Epidermal melanocyte (primary cell): Measurements from ENCODE around the gene SAMMSON.

Experiments
- DNase-seq: peaks from one replicate; pipeline ENCODE4 v3.0.0; 2011; ENCODE audit warnings: low spot score; ENCODE audit not compliant: insufficient read length

Gene SAMMSON

DNA sequence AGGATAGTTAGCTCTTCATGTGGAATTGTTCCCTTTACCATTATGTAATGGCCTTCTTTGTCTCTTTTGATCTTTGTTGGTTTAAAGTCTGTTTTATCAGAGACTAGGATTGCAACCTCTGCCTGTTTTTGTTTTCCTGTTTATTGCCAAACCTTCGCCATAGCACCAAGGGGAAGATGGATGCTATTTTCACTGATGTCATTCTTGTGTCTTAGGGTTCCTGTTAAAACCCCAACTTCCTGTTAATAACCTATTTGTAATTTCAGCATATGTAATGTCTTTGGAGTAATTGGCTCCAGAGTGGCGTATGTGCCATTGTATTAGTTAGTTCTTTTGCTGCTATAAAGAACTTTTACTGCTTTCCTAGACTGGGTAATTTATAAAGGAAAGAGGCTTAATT lies 10.8 kb downstream of the SAMMSON start:
- DNase-seq, result no peak

DNA sequence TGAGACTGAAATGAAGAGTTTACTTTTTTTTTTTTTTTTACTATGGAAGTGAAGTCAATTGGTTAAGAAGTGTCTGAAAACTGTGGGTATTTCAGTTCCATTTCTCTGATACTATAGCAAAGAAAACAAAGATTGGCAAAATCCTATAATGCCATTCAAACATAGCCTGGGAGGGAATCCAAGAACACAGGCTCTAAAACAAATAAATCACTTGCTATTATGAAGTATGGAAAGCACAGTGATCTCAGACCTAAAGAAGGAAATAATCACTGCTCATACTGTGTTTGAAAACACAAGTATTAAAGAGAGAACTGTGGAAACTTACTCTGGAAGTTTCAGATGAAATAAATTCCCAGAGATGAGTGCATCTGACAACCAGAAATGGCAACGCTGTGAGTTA lies 12.0 kb downstream of the SAMMSON start:
- no peak for DNase-seq

DNA sequence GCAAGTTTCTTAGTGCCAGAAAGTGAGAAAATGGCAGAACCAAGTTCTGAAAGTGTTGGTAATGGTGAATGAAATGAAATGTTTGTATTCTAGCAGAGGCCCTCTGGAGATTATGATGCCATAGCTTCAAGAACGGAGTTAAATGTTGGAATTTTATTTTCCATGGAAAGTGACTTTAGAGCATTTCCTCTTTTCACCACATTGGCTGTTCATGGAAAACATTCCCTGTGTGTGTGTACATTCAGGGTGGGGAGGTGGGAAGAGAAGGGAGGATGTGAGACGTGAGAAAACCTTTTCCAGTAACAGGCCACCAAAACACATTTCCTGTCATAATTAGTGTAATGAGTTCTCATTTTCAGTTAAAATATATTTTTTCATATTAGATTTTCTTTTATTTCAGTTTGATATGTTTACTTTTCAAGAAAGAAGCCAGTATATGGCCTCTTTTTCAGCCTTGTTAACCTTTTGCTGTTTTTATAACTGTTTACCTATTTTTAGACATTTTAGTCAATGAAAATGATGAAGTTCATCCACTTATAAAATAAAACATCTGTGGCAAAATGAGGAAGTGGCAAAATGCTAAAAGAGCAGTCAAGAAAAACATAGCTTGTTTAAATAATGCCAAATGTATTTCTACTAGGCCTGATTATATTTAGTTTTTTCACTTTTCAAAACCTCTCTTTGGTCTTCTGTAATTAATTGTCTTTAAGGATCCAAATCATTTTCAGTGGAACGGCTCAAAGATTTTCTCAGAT lies 21.6 kb downstream of the SAMMSON start:
- DNase-seq, result no peak

DNA sequence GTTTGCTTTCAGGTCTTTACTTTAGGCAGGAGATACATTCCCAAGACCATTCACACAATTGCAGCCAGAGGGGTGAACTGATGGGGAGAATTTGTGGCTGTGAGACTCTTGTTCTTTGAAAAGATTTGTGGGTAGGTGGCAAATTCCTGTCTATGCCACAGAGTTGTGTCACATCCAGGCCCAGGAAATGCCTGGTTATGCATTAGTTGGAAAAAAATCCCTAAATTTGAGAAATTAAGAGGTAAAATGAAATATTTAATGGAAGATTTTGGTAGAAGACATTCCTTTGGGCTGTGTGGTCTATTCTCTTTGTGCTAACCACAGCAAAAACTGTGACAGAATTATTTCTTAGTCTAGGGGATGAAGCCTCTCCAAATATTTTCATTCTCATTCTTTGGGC lies 28.8 kb downstream of the SAMMSON start:
- DNase-seq, result no peak

DNA sequence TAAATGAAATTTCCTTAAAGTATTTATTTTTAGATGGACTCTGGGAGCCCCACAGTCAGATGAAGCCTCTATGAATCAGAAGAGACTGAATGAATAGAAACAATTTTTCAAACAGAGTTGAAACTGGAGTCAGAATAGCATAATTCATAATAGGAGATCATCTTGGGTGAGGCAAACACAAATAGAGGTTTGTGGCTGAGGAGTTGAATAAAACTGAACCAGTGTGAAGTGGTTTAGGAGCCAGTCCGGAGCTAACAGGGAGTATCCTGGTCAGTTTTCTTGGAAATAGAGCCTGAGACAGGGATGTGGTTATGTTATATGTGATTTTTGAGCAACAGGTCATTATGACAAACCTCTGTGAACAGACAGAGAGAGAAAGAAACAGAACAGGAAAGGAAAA lies 39.2 kb downstream of the SAMMSON start:
- no peak for DNase-seq

DNA sequence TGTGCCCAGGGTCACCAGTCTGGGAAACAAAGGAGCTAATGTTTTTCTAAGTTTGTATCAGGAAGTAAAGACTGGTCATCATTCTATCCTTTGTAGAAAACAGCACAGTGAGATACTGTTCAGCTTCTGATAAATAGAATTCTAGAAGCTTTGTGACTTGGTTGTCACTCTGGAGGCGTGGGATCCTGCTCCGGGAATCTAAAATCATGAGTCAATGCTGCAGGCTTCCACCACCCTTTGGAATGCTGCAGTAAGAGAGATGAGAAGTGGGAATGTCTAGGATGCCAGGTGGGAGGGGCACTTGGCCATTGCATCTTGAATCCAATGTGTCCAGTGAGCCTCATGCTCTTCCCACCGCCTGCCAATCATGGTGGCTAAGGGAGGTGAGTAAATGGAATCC lies 40.9 kb downstream of the SAMMSON start:
- DNase-seq, result no peak

DNA sequence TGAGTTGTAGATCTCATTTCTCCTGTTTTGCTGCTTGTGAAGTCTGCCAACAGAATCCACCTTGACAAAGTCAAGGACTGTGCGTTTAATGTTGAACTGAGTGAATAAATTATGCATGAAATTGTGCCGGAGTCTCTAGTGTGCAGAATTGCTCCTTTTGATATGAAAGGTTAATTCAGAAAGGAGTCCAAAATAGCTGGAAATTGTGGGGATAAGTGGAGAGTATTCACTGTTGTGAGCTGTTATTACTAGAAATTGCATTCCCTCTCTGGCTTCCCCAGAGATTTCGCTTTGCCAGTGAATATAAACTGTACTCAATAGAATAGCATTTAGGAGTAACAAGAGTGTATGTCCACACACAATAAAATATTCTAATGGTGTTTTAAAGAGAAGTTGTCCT lies 43.1 kb downstream of the SAMMSON start:
- no peak for DNase-seq

DNA sequence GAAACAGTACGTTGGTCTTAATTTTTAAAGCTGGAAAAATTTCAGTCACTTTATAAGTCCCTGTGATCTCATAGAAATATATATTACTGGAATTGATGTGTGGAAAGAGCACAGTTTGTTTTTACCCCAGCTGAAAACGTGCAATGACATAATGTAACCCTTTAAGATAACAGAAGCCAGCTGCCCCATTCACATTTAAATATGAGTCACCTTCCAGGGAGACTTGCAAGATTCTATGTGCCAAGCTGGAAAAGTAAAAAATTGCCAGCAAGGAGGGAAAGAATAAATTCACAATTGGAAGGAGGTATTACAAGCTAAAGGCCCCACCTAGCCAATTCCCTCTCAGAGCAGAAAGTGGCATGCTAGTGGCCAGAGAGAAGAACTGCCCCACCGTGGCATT lies 50.2 kb downstream of the SAMMSON start:
- DNase-seq, result no peak

DNA sequence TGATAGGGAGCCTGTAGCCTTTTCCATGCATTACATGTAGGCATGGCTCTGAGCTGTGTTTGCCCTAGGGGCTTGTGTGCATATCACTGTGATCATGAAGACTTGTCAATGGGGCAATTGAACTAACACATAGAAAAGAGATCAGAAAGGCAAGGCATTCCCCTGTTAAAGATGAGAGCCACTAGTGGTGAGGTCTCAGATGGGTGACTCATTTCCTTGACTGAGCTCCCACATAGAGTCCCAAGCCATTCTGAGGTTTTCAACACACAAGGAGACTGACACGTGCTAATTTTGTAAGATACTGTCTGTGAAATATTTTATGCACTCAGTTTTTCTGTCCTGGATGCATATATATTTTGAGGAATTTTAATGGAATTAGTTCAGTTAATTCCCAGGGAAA lies 53.8 kb downstream of the SAMMSON start:
- no peak for DNase-seq

DNA sequence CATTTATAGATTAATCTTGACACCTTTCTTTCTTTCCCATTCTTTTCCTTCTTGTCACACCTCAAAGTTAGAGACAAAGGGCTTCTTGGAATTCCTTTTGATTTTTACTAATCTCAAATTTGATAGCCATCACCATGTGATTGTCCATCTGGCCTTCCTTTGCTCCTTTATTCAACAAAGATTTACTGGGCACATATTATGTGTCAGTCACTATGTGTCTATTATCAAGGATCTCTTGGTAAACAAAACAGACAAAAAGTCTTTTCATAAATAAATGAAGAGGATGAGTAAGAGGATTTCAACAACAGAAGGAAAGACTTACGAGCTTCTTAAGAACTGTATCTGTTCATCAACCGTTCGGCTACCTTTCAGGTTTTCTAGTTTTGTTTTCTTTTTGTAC lies 56.5 kb downstream of the SAMMSON start:
- DNase-seq, result no peak

DNA sequence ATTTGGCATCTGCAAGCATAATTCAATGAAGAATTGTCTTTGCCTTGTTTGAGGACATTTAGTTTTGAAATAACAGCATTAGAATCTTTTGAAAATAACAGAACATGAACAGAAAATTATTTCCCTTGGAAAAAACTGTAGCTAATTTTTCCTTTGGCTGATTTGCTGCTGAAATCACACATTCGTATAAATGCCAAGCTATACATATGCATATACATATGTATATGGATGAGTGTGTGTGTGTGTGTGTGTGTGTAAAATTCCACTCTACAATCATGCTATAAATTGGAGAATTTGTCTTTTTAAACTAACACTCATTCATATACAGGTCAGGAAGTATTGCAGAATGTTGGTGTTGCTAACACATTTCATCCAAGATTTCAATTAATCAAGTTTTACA lies 57.9 kb downstream of the SAMMSON start:
- no peak for DNase-seq

DNA sequence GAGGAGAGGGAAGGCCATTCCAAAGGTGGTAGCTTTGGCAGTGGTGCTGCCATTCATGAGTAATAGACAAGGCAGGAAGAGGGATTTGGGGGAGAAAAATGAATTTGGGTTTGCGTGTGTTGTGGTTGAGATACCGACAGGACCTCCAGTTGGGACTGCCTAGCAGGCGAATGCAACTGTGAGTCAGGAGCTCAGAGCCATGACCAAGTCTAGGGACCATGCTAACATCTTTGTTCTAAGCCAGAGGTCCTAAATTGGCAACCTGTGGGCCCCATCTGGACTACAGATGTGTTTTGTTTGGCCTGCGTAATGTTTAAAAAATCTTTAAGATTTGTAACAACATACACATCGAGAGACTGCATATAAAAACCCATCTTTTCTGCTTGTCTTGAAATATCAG lies 61.6 kb downstream of the SAMMSON start:
- no peak for DNase-seq

DNA sequence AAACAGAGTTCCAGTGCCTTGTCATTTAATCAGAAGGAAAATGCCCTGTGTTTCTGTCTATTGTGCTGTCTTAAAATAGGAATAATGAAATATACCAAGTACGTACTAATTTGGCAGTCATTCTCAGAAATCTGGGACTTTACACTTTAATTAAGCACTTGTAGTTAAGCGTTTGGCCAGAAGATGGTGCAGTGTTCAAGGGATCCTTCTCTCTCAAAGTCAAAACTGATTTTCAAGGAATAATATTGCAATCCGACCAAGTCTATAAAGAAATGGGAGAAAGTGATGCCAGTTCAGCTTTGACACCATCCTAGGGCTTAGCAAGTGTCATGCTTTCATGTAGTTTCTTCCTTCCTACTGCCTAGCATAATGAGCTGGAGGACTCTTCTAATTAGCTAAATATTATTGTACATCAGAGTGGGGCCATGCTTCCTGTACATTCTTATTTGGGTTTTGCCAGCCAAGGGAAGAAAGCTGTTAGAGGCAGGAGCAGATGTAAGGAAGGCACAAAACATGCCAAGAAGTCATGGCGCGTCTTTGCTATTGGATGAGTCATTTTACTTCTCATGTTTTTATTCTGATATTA lies 64.8 kb downstream of the SAMMSON start:
- no peak for DNase-seq

DNA sequence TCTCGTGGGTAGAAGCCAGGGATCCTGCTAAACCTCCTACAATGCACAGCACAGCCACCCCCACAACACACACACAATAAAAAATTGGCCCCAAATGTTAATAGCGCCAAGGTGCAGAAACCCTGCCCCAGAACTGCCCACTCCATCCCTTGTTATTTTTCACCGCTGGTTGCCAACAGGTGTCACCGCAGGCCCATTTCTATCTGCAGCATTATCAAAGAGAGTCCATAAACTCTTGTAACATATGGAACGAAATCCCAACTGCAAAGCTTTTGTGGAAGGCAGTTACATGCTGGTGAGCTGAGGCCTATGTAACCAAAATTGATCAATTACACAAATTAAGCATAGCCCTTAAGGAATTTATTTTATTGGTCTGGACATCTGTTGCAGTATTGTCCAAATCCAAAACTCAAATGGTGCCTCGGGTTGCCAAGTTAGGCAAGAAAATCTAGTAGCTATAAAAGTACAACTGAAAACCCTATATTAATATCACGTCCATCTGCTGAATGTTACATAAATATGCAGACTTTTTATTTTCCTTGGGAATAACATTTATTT lies 66.2 kb downstream of the SAMMSON start:
- no peak for DNase-seq

DNA sequence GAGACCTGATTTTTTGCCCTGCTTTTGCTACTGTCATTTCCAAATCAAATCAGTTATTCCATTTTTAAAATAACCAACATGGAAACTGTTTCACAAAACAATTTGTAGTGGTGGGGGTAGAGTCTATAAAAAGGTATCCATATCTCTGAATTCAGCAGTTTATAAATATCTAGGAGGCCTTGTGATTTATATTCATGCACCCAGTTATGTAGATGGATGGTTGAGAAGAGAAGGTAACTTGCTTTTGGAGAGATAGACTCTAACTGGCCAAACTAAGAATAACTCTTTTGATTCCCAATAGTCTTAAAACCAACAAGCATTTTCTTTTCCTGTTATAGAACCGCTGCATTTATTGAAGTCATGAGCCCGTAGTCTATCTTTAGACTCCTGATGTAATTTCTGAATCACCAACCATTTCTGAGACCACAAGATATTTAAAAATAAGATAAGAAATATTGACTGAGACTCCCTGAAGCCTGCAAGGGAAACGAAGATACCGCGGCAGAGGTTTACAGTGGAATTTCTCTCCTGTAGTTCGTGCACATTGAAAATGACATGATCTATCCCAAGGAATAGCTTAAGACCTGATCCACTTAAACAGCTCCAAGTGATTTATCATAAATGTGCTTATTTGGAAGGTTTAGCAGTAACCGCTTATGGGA lies 68.5 kb downstream of the SAMMSON start:
- DNase-seq, result no peak

DNA sequence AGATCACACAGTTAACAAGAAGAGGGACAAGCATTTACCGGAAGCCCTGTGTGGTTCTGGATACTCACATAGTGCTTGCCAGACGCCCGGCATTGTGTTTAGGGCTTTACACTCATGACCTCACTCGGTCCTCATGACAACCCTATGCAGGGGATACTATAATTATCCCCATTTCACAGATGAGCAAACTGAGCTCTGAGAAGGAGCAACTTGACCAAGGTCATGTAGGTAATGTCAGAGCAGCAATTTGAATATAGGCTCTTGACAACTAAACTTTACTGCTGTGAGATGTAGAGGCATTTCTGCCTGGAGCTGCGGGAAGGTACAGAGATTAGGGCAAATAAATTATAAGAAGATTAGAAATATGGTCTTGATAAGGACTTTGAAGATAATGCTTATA lies 70.0 kb downstream of the SAMMSON start:
- DNase-seq, result no peak

DNA sequence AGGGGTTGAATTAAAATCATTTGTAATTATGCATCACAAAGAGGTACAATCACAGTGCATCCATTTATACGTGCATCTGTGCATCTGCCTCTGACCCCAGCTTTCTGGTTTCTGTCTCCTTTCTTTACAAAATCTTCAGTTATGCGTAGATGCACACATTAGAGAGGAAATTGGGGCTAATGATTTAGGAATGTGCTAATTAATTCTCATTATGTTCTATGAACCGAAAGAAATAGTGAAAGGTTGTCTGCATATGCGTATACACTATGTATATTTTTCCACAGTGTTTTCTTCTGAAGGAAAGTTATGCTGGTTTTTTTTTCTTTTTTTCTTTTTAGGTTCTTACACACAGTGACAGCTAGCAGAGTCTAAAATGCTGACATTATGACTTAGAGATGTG lies 71.6 kb downstream of the SAMMSON start:
- DNase-seq, result no peak

DNA sequence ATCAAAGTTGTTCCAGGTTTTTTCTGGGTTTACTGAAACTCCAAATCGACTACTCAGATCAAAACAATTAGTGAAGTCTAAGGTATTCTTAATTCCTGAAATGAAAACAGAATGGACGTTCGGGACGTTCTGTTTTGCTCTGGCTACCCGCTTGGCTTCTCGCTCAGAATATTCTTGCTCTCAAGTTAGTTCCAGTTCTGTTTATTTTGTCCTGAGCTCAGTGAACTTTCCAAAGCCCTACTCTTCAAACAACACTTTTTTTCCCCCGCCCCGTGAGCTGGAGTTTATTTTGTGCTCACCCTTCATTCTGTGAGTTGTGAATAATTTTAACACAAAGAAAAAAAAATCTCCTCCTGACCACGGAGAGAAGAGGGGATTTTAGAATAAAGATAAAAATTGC lies 72.6 kb downstream of the SAMMSON start:
- DNase-seq, result no peak

DNA sequence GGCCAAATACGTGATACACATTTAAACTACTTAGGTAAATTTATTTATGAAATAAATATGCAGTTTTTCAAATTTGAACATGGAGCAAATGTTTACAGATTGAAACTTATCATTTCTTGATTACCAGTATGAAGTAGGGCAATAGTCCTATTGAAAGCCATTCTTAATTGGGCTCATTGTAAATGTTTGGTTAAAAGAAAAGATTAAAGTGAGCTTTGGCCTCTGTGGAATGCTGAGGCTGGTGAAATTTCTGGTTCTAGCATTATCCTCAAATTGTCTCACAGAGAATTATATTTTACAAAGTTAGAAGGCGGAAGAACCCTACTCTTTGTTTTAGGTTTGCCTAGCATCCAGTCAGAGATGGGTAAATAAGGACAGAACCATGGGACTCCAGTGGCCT lies 73.2 kb downstream of the SAMMSON start:
- DNase-seq, result no peak

DNA sequence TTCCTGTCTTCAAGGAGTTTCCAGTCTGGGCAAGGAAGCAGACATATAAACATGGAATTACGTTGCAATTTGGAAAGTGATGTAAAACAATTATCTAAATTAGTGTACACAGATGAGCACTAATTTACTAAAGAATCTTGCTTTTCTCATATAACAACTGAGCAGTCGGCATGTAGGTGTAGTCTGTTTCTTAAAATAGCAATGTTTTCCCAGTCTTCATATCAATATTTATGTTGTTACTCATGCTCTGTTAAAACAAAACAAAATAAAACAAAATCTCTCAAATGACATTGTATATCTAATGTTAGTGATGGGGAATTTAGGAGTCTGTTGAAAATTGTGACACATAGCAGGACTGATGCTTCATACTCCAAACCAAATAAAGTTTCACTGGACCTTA lies 75.6 kb downstream of the SAMMSON start:
- no peak for DNase-seq

DNA sequence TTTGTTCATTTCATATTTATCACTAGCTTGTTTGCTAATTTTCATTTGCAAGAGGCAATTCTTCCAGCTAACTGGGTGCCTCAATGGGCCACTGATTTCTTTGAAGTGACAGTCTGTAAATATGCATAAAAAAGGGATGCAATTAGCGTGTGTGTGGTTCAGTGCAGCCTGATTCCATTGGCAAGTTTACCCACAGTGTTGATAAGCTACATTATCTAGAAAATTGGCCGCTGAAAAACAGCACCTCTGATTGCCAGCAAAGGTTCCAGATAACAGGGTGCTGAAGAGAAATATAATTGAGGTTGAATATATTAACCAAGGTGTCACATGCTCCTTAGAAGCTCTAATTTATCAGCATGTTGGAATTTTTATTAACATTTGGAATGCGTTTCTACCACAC lies 76.9 kb downstream of the SAMMSON start:
- no peak for DNase-seq

DNA sequence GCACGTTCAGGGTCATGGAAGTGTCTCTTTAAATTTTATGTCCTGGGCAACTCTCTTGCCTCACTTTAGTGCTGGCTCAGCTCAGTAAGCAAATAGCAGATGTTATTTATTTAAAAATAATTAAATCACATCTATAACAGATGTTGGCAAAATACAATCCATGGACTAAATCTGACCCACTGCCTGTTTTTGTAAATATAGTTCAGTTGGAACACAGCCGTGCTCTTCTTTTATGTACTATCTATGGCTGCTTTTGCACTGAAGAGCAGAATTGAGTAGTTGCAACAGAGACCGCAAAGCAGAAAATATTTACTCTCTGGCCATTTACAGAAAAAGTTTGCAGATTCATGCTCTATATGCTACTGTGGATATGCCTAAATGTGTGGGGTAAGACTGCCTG lies 79.2 kb downstream of the SAMMSON start:
- peak; percentile 20 for DNase-seq

DNA sequence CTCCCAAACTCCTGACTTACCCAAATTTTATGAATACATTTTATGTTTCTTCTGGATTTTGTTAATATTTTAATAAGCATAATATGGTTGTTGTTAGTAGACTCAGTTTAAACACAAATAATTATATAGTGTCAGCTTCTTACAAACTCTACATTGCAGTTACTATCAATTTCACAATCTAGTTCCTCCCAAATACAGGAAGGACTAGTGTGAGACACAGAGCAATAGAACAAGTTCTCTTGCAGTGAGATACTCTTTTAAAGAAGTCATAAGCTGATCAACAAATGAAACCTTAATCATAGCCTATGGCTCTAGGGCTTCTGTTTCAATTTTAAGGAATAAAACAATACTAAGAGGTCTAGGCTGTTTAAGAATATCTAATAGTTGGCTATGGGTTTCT lies 86.1 kb downstream of the SAMMSON start:
- DNase-seq, result no peak
